GM23338 (cell line): ENCODE measurements around the gene RPS6KA4.

Source experiments
- CREB1 ChIP-seq: fragments of 250-450 bp; sonication (Bioruptor Pico); IDR thresholded peaks from 2 replicates; pipeline ENCODE4 v1.5.0; 2020; ENCODE audit warnings: low read depth, mild to moderate bottlenecking, moderate library complexity
- CTCF ChIP-seq, 2 experiments: fragments of 200-600 bp in 1 of 2; sonication (generic) in 1 of 2; conservative IDR thresholded peaks; 2 replicates each; pipeline versions ENCODE4 v1.5.1 to v1.6.1; 2016 to 2017; ENCODE audit warnings: antibody characterized with exemption in 2 of 2, low read depth in 2 of 2, mild to moderate bottlenecking in 2 of 2, moderate library complexity in 1 of 2
- EZH2phosphoT487 ChIP-seq: fragments of 200-600 bp; sonication (generic); IDR thresholded peaks from one replicate; pipeline ENCODE4 v1.8.1; 2018; ENCODE audit warnings: antibody characterized with exemption; ENCODE audit not compliant: unreplicated experiment
- JUNB ChIP-seq: IDR thresholded peaks from one replicate; pipeline ENCODE4 v1.6.1; 2016; ENCODE audit warnings: antibody characterized with exemption; ENCODE audit not compliant: unreplicated experiment
- POLR2AphosphoS5 ChIP-seq: IDR thresholded peaks from 2 replicates; pipeline ENCODE4 v1.6.1; 2016; ENCODE audit warnings: antibody characterized with exemption, low read depth
- ZNF331 ChIP-seq: fragments of 250-450 bp; sonication (Bioruptor Pico); IDR thresholded peaks from 2 replicates; pipeline ENCODE4 v1.5.0; 2020; ENCODE audit warnings: low read depth, mild to moderate bottlenecking, moderate library complexity
- TF ChIP-seq, protein P1 (sequence below): IDR thresholded peaks from one replicate; pipeline ENCODE4 v1.6.1; 2018; ENCODE audit warnings: antibody characterized with exemption; ENCODE audit not compliant: unreplicated experiment

DNA sequence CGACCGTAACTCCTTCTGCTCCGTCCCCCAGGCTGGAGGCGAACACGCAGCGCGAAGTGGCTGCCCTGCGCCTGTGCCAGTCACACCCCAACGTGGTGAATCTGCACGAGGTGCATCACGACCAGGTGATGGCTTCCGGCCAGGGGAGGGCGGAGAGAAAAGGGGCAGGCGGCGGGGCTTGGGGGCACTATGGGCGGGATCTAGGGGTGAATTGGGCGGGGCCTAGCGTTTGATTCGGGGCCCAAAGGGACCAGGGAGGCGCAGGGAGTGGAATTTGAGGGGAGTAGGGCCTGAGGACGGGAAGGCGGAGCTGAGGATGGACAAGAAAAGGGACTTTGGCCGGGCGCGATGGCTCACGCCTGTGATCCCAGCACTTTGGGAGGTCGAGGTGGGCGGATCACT is 9.7 kb downstream of the RPS6KA4 start:
- TF ChIP-seq, protein P1, sequence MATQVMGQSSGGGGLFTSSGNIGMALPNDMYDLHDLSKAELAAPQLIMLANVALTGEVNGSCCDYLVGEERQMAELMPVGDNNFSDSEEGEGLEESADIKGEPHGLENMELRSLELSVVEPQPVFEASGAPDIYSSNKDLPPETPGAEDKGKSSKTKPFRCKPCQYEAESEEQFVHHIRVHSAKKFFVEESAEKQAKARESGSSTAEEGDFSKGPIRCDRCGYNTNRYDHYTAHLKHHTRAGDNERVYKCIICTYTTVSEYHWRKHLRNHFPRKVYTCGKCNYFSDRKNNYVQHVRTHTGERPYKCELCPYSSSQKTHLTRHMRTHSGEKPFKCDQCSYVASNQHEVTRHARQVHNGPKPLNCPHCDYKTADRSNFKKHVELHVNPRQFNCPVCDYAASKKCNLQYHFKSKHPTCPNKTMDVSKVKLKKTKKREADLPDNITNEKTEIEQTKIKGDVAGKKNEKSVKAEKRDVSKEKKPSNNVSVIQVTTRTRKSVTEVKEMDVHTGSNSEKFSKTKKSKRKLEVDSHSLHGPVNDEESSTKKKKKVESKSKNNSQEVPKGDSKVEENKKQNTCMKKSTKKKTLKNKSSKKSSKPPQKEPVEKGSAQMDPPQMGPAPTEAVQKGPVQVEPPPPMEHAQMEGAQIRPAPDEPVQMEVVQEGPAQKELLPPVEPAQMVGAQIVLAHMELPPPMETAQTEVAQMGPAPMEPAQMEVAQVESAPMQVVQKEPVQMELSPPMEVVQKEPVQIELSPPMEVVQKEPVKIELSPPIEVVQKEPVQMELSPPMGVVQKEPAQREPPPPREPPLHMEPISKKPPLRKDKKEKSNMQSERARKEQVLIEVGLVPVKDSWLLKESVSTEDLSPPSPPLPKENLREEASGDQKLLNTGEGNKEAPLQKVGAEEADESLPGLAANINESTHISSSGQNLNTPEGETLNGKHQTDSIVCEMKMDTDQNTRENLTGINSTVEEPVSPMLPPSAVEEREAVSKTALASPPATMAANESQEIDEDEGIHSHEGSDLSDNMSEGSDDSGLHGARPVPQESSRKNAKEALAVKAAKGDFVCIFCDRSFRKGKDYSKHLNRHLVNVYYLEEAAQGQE, result no peak
- no peak for TF ChIP-seq EZH2phosphoT487
- TF ChIP-seq CTCF (conservative IDR thresholded peaks at IDR 0.05; ENCODE audit: low read depth in 2 of 2), result no peak
- TF ChIP-seq CREB1, result no peak
- peak; percentile 24; the same call in 1 of the 2 replicates for TF ChIP-seq POLR2AphosphoS5
- no peak for TF ChIP-seq ZNF331 (CRISPR knock-in tag)
- no peak for TF ChIP-seq JUNB
